Measurements from ENCODE around the gene LPCAT3.

LPCAT3 gene

GRCh38 chr12:6941267-6941666, 77.0 kb downstream of the LPCAT3 start:
- H3K9me3 ChIP-seq (ENCODE audit: control insufficient read depth, insufficient read depth, low read length): no peaks in the 10 kb centered on the region
- peaks cover 11% of the 10 kb centered on the region for H3K4me1 ChIP-seq (ENCODE audit: insufficient read depth, low read length)
- H3K36me3 ChIP-seq (ENCODE audit: insufficient read depth, low read length): 0 out of 2 replicates have a peak, but pooled peaks cover 4% of the 10 kb centered on the region
- H3K9ac ChIP-seq (ENCODE audit: low read depth, low read length): no peak overlapping the region

- H3K9ac ChIP-seq (ENCODE audit: low read depth, low read length): no peak overlapping the region; the same call in 1 of the 2 replicates
- peaks cover 8% of the 10 kb centered on the region; the same call in 1 of the 2 replicates for H3K36me3 ChIP-seq (ENCODE audit: insufficient read depth, low read length)
- H3K4me1 ChIP-seq (ENCODE audit: insufficient read depth, low read length): no peaks in the 10 kb centered on the region; the same call in 1 of the 2 replicates
- no peaks in the 10 kb centered on the region for H3K9me3 ChIP-seq (ENCODE audit: control insufficient read depth, insufficient read depth, low read length)
Measured at GRCh38 chr12:6939191-6939540, 79.1 kb downstream of the LPCAT3 start.

- H3K36me3 ChIP-seq (ENCODE audit: insufficient read depth, low read length): peaks cover 12% of the 10 kb centered on the region; the same call in 1 of the 2 replicates
Measured at GRCh38 chr12:6938353-6939190, 79.7 kb downstream of the LPCAT3 start.

GRCh38 chr12:6937481-6938352, 80.6 kb downstream of the LPCAT3 start:
- H3K36me3 ChIP-seq (ENCODE audit: insufficient read depth, low read length): peaks cover 14% of the 10 kb centered on the region; the same call in 1 of the 2 replicates
- H3K9me3 ChIP-seq (ENCODE audit: control insufficient read depth, insufficient read depth, low read length): no peaks in the 10 kb centered on the region
- H3K4me1 ChIP-seq (ENCODE audit: insufficient read depth, low read length): no peaks in the 10 kb centered on the region; the same call in 1 of the 2 replicates
- H3K9ac ChIP-seq (ENCODE audit: low read depth, low read length): peak overlapping the region; percentile 72

More at GRCh38 chr12:6938353-6939190, 79.7 kb downstream of the LPCAT3 start:
- Histone ChIP-seq H3K4me1 (ENCODE audit: insufficient read depth, low read length) (no peaks in the 10 kb centered on the region; the same call in 1 of the 2 replicates), H3K9ac (ENCODE audit: low read depth, low read length) (peak overlapping the region; percentile 72), H3K9me3 (ENCODE audit: control insufficient read depth, insufficient read depth, low read length) (no peaks in the 10 kb centered on the region)

GRCh38 chr12:6936636-6937480, 81.4 kb downstream of the LPCAT3 start:
- H3K9me3 ChIP-seq (ENCODE audit: control insufficient read depth, insufficient read depth, low read length): no peaks in the 10 kb centered on the region
- H3K36me3 ChIP-seq (ENCODE audit: insufficient read depth, low read length): peaks cover 18% of the 10 kb centered on the region
- H3K9ac ChIP-seq (ENCODE audit: low read depth, low read length): peak overlapping the region; percentile 72
- H3K4me1 ChIP-seq (ENCODE audit: insufficient read depth, low read length): no peaks in the 10 kb centered on the region; the same call in 1 of the 2 replicates

GRCh38 chr12:6936194-6936635, 82.1 kb downstream of the LPCAT3 start:
- Histone ChIP-seq H3K9me3 (ENCODE audit: control insufficient read depth, insufficient read depth, low read length) (no peaks in the 10 kb centered on the region), H3K4me1 (ENCODE audit: insufficient read depth, low read length) (no peaks in the 10 kb centered on the region; the same call in 1 of the 2 replicates), H3K9ac (ENCODE audit: low read depth, low read length) (no peak overlapping the region), H3K36me3 (ENCODE audit: insufficient read depth, low read length) (peaks cover 16% of the 10 kb centered on the region)

GRCh38 chr12:6935371-6936193, 82.7 kb downstream of the LPCAT3 start:
- Histone ChIP-seq H3K36me3 (ENCODE audit: insufficient read depth, low read length) (peaks cover 14% of the 10 kb centered on the region), H3K4me1 (ENCODE audit: insufficient read depth, low read length) (no peaks in the 10 kb centered on the region; the same call in 1 of the 2 replicates), H3K9me3 (ENCODE audit: control insufficient read depth, insufficient read depth, low read length) (no peaks in the 10 kb centered on the region), H3K9ac (ENCODE audit: low read depth, low read length) (no peak overlapping the region)

- peaks cover 11% of the 10 kb centered on the region for H3K4me1 ChIP-seq (ENCODE audit: insufficient read depth, low read length)
- peaks cover 14% of the 10 kb centered on the region for H3K36me3 ChIP-seq (ENCODE audit: insufficient read depth, low read length)
- no peaks in the 10 kb centered on the region for H3K9me3 ChIP-seq (ENCODE audit: control insufficient read depth, insufficient read depth, low read length)
Measured at GRCh38 chr12:6934110-6934509, 84.2 kb downstream of the LPCAT3 start.

GRCh38 chr12:6932766-6933165, 85.5 kb downstream of the LPCAT3 start:
- H3K4me1 ChIP-seq (ENCODE audit: insufficient read depth, low read length): peaks cover 11% of the 10 kb centered on the region
- H3K36me3 ChIP-seq (ENCODE audit: insufficient read depth, low read length): peaks cover 14% of the 10 kb centered on the region
- H3K9me3 ChIP-seq (ENCODE audit: control insufficient read depth, insufficient read depth, low read length): no peaks in the 10 kb centered on the region

More at GRCh38 chr12:6934110-6934509, 84.2 kb downstream of the LPCAT3 start:
- H3K9ac ChIP-seq (ENCODE audit: low read depth, low read length): no peak overlapping the region

GRCh38 chr12:6929466-6930452, 88.5 kb downstream of the LPCAT3 start:
- Histone ChIP-seq H3K9me3 (ENCODE audit: control insufficient read depth, insufficient read depth, low read length) (no peaks in the 10 kb centered on the region), H3K9ac (ENCODE audit: low read depth, low read length) (peak overlapping the region; percentile 81), H3K4me1 (ENCODE audit: insufficient read depth, low read length) (peaks cover 18% of the 10 kb centered on the region), H3K36me3 (ENCODE audit: insufficient read depth, low read length) (peaks cover 14% of the 10 kb centered on the region)

More at GRCh38 chr12:6932766-6933165, 85.5 kb downstream of the LPCAT3 start:
- H3K9ac ChIP-seq (ENCODE audit: low read depth, low read length): no peak overlapping the region

- Histone ChIP-seq H3K9me3 (ENCODE audit: control insufficient read depth, insufficient read depth, low read length) (no peaks in the 10 kb centered on the region), H3K36me3 (ENCODE audit: insufficient read depth, low read length) (peaks cover 8% of the 10 kb centered on the region), H3K4me1 (ENCODE audit: insufficient read depth, low read length) (peaks cover 21% of the 10 kb centered on the region), H3K9ac (ENCODE audit: low read depth, low read length) (peak overlapping the region; percentile 81)
Measured at GRCh38 chr12:6928703-6929407, 89.4 kb downstream of the LPCAT3 start.
